ENCODE data around the gene NR1I3.
"Not testable (repeated sequence)": the region's sequence is repeated elsewhere in the genome, so short reads cannot be mapped to it uniquely, and the experiment has no call there.

NR1I3 gene

GRCh38 chr1:161238039-161238473, at the start of gene NR1I3:
Gene NR1I3, minus strand, starts transcription at chr1:161238203. Its CDS starts 1,638 bp downstream, at chr1:161236565.
- no peak for DNase-seq

- peak; percentile 20 to 73 for DNase-seq
Measured at GRCh38 chr1:161287482-161288054, 49.6 kb upstream of the NR1I3 start.

- DNase-seq, result no peak
Measured at GRCh38 chr1:161285521-161285920, 47.5 kb upstream of the NR1I3 start.

GRCh38 chr1:161285113-161285512, 47.1 kb upstream of the NR1I3 start:
- DNase-seq, result no peak

GRCh38 chr1:161282991-161283390, 45.0 kb upstream of the NR1I3 start:
- peak in 1 of 2 experiments; percentile 20 for DNase-seq

GRCh38 chr1:161274874-161275273, 36.9 kb upstream of the NR1I3 start:
- DNase-seq, result no peak

- DNase-seq, result no peak
Measured at GRCh38 chr1:161273402-161273801, 35.4 kb upstream of the NR1I3 start.

GRCh38 chr1:161267321-161267720, 29.3 kb upstream of the NR1I3 start:
- peak in 1 of 2 experiments; percentile 20 for DNase-seq

- no peak for DNase-seq
Measured at GRCh38 chr1:161266836-161267235, 28.8 kb upstream of the NR1I3 start.

GRCh38 chr1:161266202-161266601, 28.2 kb upstream of the NR1I3 start:
- DNase-seq, result no peak

- no peak for DNase-seq
Measured at GRCh38 chr1:161265305-161265704, 27.3 kb upstream of the NR1I3 start.

- peak in 1 of 2 experiments; percentile 28 for DNase-seq
Measured at GRCh38 chr1:161261261-161262235, 23.5 kb upstream of the NR1I3 start.

- peak in 1 of 2 experiments; percentile 48 for DNase-seq
Measured at GRCh38 chr1:161260376-161261260, 22.6 kb upstream of the NR1I3 start.

- no peak for DNase-seq
Measured at GRCh38 chr1:161259765-161260164, 21.8 kb upstream of the NR1I3 start.

- DNase-seq, result no peak
Measured at GRCh38 chr1:161259345-161259702, 21.3 kb upstream of the NR1I3 start.

GRCh38 chr1:161258439-161259344, 20.7 kb upstream of the NR1I3 start, which contains the start of gene PCP4L1:
Gene PCP4L1, plus strand, starts transcription at chr1:161258745. Its CDS starts 230 bp downstream, at chr1:161258975.
- peak; percentile 81 to 96 for DNase-seq

- not testable (repeated sequence) for DNase-seq
Measured at GRCh38 chr1:161257109-161257508, 19.1 kb upstream of the NR1I3 start.

GRCh38 chr1:161255955-161256520, 18.0 kb upstream of the NR1I3 start:
- not testable (repeated sequence) for DNase-seq

GRCh38 chr1:161255302-161255701, 17.3 kb upstream of the NR1I3 start:
- not testable (repeated sequence) for DNase-seq

GRCh38 chr1:161251579-161251978, 13.6 kb upstream of the NR1I3 start:
- no peak for DNase-seq

- no peak for DNase-seq
Measured at GRCh38 chr1:161250829-161251228, 12.8 kb upstream of the NR1I3 start.

All from NCI-H526 (cell line).